ENCODE data around the gene INPP5A. TPM values are rescaled to one million over a fixed set of nuclear protein-coding genes. Genes with fewer than 3 reads are reported as not detected.
"Not testable (repeated sequence)": the region's sequence is repeated elsewhere in the genome, so short reads cannot be mapped to it uniquely, and the experiment has no call there.

The INPP5A gene
- total and polyA plus RNA-seq, 4 donors = 12.4 to 39.9 (median 28.2) TPM

- no peak overlapping the region for H3K4me3 ChIP-seq
- H3K9ac ChIP-seq (ENCODE audit: insufficient read depth in 1 of 2, low read length in 2 of 2) = no peak overlapping the region
- no peak for ATAC-seq (ENCODE audit: insufficient read depth, low FRiP score)
Measured at GRCh38 chr10:132503581-132504421, 33.8 kb upstream of the INPP5A start.

GRCh38 chr10:132504501-132505272 lies 32.9 kb upstream of the INPP5A start:
- Histone ChIP-seq H3K9ac (ENCODE audit: insufficient read depth in 1 of 2, low read length in 2 of 2) (no peak overlapping the region), H3K27ac (ENCODE audit: low read depth in 1 of 2, low read length in 1 of 2) (no peak overlapping the region), H3K4me3 (no peak overlapping the region), H3K27me3 (ENCODE audit: control insufficient read depth in 3 of 3, insufficient read depth in 3 of 3, low read length in 2 of 3) (no peaks in the 10 kb centered on the region), H3K9me3 (ENCODE audit: control insufficient read depth in 4 of 4, insufficient read depth in 3 of 4, low read length in 3 of 4) (no peaks in the 10 kb centered on the region), H3K36me3 (ENCODE audit: control insufficient read depth in 4 of 4, insufficient read depth in 4 of 4, low read length in 4 of 4) (no peaks in the 10 kb centered on the region), H3K4me1 (ENCODE audit: control insufficient read depth in 5 of 5, insufficient read depth in 5 of 5, low read length in 5 of 5) (peaks cover 0 to 7% (median 0%) of the 10 kb centered on the region in 5 donors)
- TF ChIP-seq CTCF (IDR thresholded peaks at IDR 0.05; ENCODE audit: control extremely low read depth, extremely low read depth) = no peak
- no peak for ATAC-seq (ENCODE audit: insufficient read depth, low FRiP score)
- DNase-seq = no peak
- WGBS, 2 donors = 92 to 93% methylated on average over 14 of the region's 14 CpGs

More at GRCh38 chr10:132503581-132504421, 33.8 kb upstream of the INPP5A start:
- Histone ChIP-seq H3K27ac (ENCODE audit: low read depth in 1 of 2, low read length in 1 of 2) (no peak overlapping the region), H3K36me3 (ENCODE audit: control insufficient read depth in 4 of 4, insufficient read depth in 4 of 4, low read length in 4 of 4) (no peaks in the 10 kb centered on the region), H3K4me1 (ENCODE audit: control insufficient read depth in 5 of 5, insufficient read depth in 5 of 5, low read length in 5 of 5) (peaks cover 0 to 7% (median 0%) of the 10 kb centered on the region in 5 donors), H3K9me3 (ENCODE audit: control insufficient read depth in 4 of 4, insufficient read depth in 3 of 4, low read length in 3 of 4) (no peaks in the 10 kb centered on the region), H3K27me3 (ENCODE audit: control insufficient read depth in 3 of 3, insufficient read depth in 3 of 3, low read length in 2 of 3) (no peaks in the 10 kb centered on the region)
- no peak for DNase-seq
- WGBS, 2 donors = 88 to 89% methylated on average over 15 of the region's 15 CpGs
- TF ChIP-seq CTCF (IDR thresholded peaks at IDR 0.05; ENCODE audit: control extremely low read depth, extremely low read depth) = no peak

- DNase-seq = not testable (repeated sequence)
- 57 to 78% methylated on average over 12 to 15 of the region's 23 CpGs for WGBS, 2 donors
Measured at GRCh38 chr10:132505546-132505945, 32.0 kb upstream of the INPP5A start.

More at GRCh38 chr10:132505546-132505945, 32.0 kb upstream of the INPP5A start:
- not testable (repeated sequence) for H3K27me3 ChIP-seq (ENCODE audit: control insufficient read depth in 3 of 3, insufficient read depth in 3 of 3, low read length in 2 of 3); H3K36me3 ChIP-seq (ENCODE audit: control insufficient read depth in 4 of 4, insufficient read depth in 4 of 4, low read length in 4 of 4); ATAC-seq (ENCODE audit: insufficient read depth, low FRiP score); H3K9ac ChIP-seq (ENCODE audit: insufficient read depth in 1 of 2, low read length in 2 of 2); H3K27ac ChIP-seq (ENCODE audit: low read depth in 1 of 2, low read length in 1 of 2); H3K4me1 ChIP-seq (ENCODE audit: control insufficient read depth in 5 of 5, insufficient read depth in 5 of 5, low read length in 5 of 5); H3K9me3 ChIP-seq (ENCODE audit: control insufficient read depth in 4 of 4, insufficient read depth in 3 of 4, low read length in 3 of 4); H3K4me3 ChIP-seq
